GM11168 (cell line): ENCODE measurements around the gene NUP54.

ENCODE experiments used
- in situ Hi-C: fragments of 300-500 bp; cut with MboI; formaldehyde crosslinking; loops from one replicate; pipeline ENCODE4 v1.12.0; 2022; ENCODE audit warnings: low sequenced_read_pairs; ENCODE audit not compliant: unreplicated experiment

Gene NUP54

GRCh38 chr4:76078033-76078613, 70.1 kb downstream of the NUP54 start:
- in situ Hi-C loops, result no loop called here

- in situ Hi-C loops, result no loop called here
These were observed 73.1 kb downstream of the NUP54 start for GRCh38 chr4:76074993-76075600.

DNA sequence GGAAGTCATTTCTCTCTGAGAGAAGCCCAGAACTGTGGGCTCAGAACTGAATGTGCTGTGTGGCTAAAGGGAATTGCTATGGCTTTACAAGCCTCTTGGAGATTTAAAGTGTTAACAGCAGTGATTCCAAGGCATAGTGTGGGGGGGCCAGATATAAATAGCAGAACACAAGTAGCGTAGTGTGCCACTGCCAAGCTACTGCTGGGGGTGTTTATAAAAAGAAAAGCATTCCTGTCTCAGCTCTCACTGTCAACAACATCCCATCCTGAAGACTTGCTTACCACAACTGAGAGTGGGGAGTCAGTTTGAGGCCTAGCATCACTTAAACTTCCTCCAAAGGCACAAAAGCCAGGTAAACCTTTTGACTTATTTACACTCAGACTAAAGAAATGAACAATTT, 73.7 kb downstream of the NUP54 start, which contains the start of gene ART3:
ART3 (plus strand) TSS at position 242 of the 400 bp plus-strand sequence. CDS start 1,181 bp downstream, outside the sequence.
- in situ Hi-C loops, result no loop called here

GRCh38 chr4:76072760-76073159, 75.4 kb downstream of the NUP54 start:
- in situ Hi-C loops, result no loop called here

GRCh38 chr4:76067652-76068286, 80.4 kb downstream of the NUP54 start:
- in situ Hi-C loops, result loop anchor here (5.0 to 10.0 kb wide), 2 partner anchors 75 to 163 kb away; partner anchors contain the start of genes PPEF2 and SDAD1

GRCh38 chr4:76066546-76066945, 81.7 kb downstream of the NUP54 start:
- in situ Hi-C loops, result loop anchor here (5.0 to 10.0 kb wide), 2 partner anchors 74 to 162 kb away; partner anchors contain the start of genes PPEF2 and SDAD1
